Ovary (tissue), 9 donors: Measurements from ENCODE around the gene ARID5B. TPM values are rescaled to one million over a fixed set of nuclear protein-coding genes. Genes with fewer than 3 reads are reported as not detected.

Experiments
- DNase-seq, 5 donors: peaks; one replicate each; pipeline ENCODE4 v3.0.0-alpha.2; 2019 to 2020
- H3K27ac ChIP-seq, 2 donors: fragments of 200-600 bp; one replicate each; pipeline versions ENCODE4 v1.5.1 to v1.8.0; 2019 to 2022
- H3K27me3 ChIP-seq: fragments of 200-600 bp; one replicate; pipeline ENCODE4 v1.8.0; 2022
- H3K36me3 ChIP-seq: fragments of 200-600 bp; sonication (generic); one replicate; pipeline ENCODE4 v1.5.1; 2019
- H3K4me1 ChIP-seq: one replicate; pipeline ENCODE4 v1.8.1; 2013; ENCODE audit warnings: mild to moderate bottlenecking, moderate library complexity; ENCODE audit not compliant: insufficient read depth
- H3K4me3 ChIP-seq: fragments of 200-600 bp; sonication (generic); one replicate; pipeline ENCODE4 v1.5.1; 2017
- H3K9me3 ChIP-seq, 2 donors: fragments of 200-600 bp in 1 of 2; sonication (generic) in 1 of 2; one replicate each; pipeline versions ENCODE4 v1.5.1 to v1.8.1; 2013 to 2019; ENCODE audit warnings: mild to moderate bottlenecking in 1 of 2, moderate library complexity in 1 of 2
- CTCF ChIP-seq, 3 donors: fragments of 450-650 bp in 2 of 3; fragments of 200-600 bp in 1 of 3; IDR thresholded peaks; one replicate each; pipeline versions ENCODE4 v1.5.1 to v1.8.0; 2016 to 2022; ENCODE audit warnings: antibody characterized with exemption in 3 of 3, mild to moderate bottlenecking in 1 of 3
- EP300 ChIP-seq: sonication (generic); formaldehyde crosslinking; IDR thresholded peaks from one replicate; pipeline ENCODE4 v1.6.1; 2017; ENCODE audit warnings: antibody characterized with exemption
- POLR2A ChIP-seq: fragments of 450-650 bp; IDR thresholded peaks from one replicate; pipeline ENCODE4 v1.6.1; 2017; ENCODE audit warnings: antibody characterized with exemption, mild to moderate bottlenecking, moderate library complexity
- WGBS, 3 donors: extraction: QIAGEN DNeasy Blood & Tissue Kit in 1 of 3; methylation state at CpG; one replicate each; pipeline versions ENCODE4 v1.1.5 to v1.1.7; 2013 to 2017; 5-methylcytosine and 5-hydroxymethylcytosine counted together
- intact Hi-C, 4 donors: fragments of 100-400 bp; cut with DNase I; formaldehyde crosslinking; loops; one replicate each; pipeline versions ENCODE4 v1.11.0 to v1.15.1; 2022 to 2023
- polyA plus RNA-seq, 2 donors: library from polyadenylated mRNA; stranded (reverse); fragments of 200-250 nt in 1 of 2; fragments of 350-450 nt in 1 of 2; fragmentation: Illumina TruSeq in 1 of 2; extraction: RNeasy Lipid Tissue Mini Kit (QIAGEN cat#74804) in 1 of 2; gene quantifications; one replicate each; pipeline ENCODE4 v1.2.3, GENCODE V29; 2013 to 2014
- total RNA-seq, 7 donors: library from RNA; depleted of rRNA in 2 of 7; stranded (reverse); fragments of >200 nt in 2 of 7; fragmentation: NEBNext Ultra II Directional in 3 of 7; extraction: Animal tissue kit (Norgen Biotek cat#: 25700) in 3 of 7; gene quantifications; one replicate each; pipeline versions ENCODE4 v1.1.0 to v1.2.4, GENCODE V29; 2016 to 2023
- donor health status: DM: no; HTN: no; CAD: no; lungs with moderate emphysema.
- donor health status: DM: no; HTN: no; CAD: no.
- donor health status: Bipolar disorder and iron deficiency.
- donor health status: DM: yes; HTN: yes; CAD: no.
- donor health status: DM: no; HTN: no; CAD: no.
- donor health status: DM: yes; HTN: yes; CAD: no.

Gene ARID5B
- total and polyA plus RNA-seq, 9 donors = 18.3 to 61.8 (median 28.3) TPM

DNA sequence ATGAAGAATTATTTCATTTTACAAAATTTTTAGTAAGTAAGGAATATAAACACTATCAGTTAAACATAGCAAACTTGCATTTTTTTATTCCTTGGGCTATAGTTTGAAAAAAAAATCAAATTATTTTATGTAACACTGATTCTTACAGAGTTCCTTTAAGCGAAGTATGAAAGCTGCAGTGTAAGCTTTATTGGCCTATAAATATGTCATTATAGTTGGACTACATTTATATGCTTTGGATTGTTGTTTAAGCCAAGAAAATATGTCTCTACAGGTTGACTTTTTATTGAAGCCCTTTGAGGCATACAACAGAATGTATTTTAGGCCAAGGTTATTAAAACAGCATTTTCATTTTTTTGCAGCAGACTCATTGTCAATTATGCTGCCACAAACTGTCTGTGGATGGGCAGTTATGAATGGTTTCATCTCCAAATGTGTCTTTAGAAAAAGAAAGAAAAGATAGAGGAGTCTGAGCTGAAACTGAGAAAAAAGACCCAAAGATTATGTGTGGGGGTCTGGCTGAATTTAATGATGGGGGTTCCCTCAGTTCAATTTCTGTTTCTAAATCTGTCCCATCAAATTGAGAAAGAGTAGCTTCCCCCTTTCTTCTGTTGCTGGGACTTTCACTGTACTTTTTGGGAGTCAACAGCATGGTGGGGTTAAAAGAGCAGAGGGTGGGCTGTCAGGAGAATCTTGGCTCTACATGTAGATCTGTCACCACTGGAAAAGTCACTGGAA is 43.1 kb downstream of the ARID5B start:
- Histone ChIP-seq H3K36me3 (no peaks in the 10 kb centered on the region), H3K27me3 (no peaks in the 10 kb centered on the region), H3K27ac (no peak overlapping the region), H3K4me3 (no peak overlapping the region), H3K9me3 (no peaks in the 10 kb centered on the region), H3K4me1 (peaks cover 1% of the 10 kb centered on the region)
- TF ChIP-seq POLR2A (no peak), CTCF (IDR thresholded peaks at IDR 0.05) (no peak), EP300 (no peak)
- intact Hi-C loops = no loop called here
- 84 to 90% (median 84%) methylated on average over 1 of the region's 1 CpG for WGBS, 3 donors
- no peak for DNase-seq

GRCh38 chr10:61949687-61950086 is 48.2 kb downstream of the ARID5B start:
- Histone ChIP-seq H3K4me3 (no peak overlapping the region), H3K4me1 (no peaks in the 10 kb centered on the region), H3K9me3 (no peaks in the 10 kb centered on the region), H3K27me3 (no peaks in the 10 kb centered on the region), H3K36me3 (no peaks in the 10 kb centered on the region), H3K27ac (no peak overlapping the region)
- intact Hi-C loops = no loop called here
- TF ChIP-seq CTCF (IDR thresholded peaks at IDR 0.05) = no peak
- WGBS, 3 donors = 98 to 100% (median 98%) methylated on average over 2 of the region's 2 CpGs
- DNase-seq = no peak

DNA sequence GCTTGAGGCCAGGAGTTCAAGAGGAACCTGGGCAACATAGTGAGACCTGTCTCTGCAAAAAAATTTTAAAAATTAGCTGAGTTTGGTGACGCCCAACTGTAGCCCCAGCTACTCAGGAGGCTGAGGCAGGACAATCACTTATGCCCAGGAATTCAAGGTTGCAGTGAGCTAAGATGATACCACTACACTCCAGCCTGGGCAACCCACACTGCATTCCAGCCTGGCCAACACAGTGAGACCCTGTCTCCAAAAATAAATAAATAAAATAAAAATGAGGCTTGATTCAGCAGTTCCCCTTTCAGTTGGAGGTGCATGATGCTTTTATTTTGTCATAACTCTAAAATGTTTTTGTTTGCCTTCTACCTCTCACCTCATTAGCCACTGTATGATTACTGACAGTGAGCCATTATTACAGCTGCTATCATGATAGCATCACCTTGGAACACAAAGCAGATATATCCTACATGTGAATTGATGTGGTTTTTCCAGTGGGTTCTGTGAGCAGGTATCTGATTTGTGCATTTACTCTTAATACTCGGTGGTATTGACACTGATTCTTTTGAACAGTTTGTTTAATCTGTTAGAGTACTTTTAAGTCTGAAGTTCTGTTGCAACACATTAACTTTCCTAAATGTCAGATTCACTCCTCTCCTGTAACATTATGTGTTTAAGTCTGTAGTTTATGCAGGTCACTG is 49.1 kb downstream of the ARID5B start:
- Histone ChIP-seq H3K27me3 (no peaks in the 10 kb centered on the region), H3K36me3 (no peaks in the 10 kb centered on the region), H3K4me1 (no peaks in the 10 kb centered on the region), H3K27ac (no peak overlapping the region), H3K9me3 (no peaks in the 10 kb centered on the region), H3K4me3 (no peak overlapping the region)
- no peak for DNase-seq
- intact Hi-C loops = no loop called here
- WGBS, 3 donors = 90 to 96% (median 92%) methylated on average over 2 of the region's 2 CpGs
- no peak for TF ChIP-seq CTCF (IDR thresholded peaks at IDR 0.05)
- no peak for TF ChIP-seq EP300
- TF ChIP-seq POLR2A = no peak

DNA sequence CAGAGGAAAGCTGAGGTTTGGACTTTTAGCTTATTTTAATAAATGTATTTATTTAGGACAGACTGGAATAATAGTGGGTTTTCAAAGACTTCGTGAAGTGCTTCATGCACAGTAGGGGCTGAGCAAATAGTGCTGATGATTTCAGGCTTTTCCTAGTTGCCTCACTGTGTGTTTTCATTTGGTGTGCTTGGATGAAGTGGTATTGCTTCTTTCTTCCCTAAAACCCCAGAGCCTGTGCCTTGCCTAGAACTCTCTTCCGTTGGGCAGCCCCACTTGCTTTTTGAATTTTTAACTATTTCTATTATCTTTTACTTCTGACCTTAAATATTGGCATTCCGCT is 49.6 kb downstream of the ARID5B start:
- no peak overlapping the region for H3K27ac ChIP-seq
- H3K4me3 ChIP-seq = no peak overlapping the region
- no peaks in the 10 kb centered on the region for H3K4me1 ChIP-seq
- TF ChIP-seq CTCF (IDR thresholded peaks at IDR 0.05) = no peak
- TF ChIP-seq EP300 = no peak
- no peak for TF ChIP-seq POLR2A
- intact Hi-C loops = no loop called here
- H3K36me3 ChIP-seq = no peaks in the 10 kb centered on the region
- WGBS, 3 donors = 86 to 92% (median 91%) methylated on average over 3 of the region's 3 CpGs
- H3K9me3 ChIP-seq = no peaks in the 10 kb centered on the region
- no peak for DNase-seq
- no peaks in the 10 kb centered on the region for H3K27me3 ChIP-seq
